ENCODE measurements around the gene CUBN. TPM values are rescaled to one million over a fixed set of nuclear protein-coding genes. Genes with fewer than 3 reads are reported as not detected.

Gene CUBN
- polyA plus RNA-seq, 4 donors: 100 to 272 (median 187) TPM

DNA sequence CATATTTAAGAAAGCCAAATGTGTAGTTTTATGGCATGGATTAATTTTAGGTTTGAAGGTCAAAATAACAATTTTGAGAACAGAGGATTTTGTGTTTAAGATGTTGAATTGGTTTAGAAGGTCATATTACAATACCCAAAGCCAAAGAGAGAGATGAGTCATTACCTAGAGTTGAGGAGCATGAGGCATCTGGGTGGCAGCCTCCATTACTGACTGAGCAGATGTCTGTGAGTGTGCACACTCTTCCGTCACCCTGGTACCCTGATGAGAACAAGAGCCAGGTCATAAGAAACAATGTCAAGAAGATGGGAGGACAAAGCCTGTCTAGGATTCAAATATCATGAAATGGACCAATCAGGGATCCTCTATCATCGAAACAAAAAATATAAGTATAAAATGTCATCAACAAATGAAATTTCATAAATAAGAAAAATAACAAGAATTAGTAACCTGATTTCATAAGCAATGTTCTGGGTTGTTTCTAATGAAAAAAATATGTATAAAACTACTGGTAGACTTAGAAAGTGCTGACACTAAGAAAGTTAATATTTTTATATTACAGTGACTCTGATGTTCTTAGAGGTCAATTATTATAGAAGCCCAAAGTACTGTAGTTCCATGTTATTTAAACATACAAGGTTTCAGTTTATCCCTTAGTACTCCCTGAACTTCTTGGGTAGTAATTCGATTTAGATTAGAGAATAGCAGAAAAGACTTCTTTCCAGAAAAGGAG is 20.0 kb downstream of the CUBN start:
- DNase-seq (ENCODE audit: low read depth in 4 of 4, low spot score in 2 of 4): no peak

DNA sequence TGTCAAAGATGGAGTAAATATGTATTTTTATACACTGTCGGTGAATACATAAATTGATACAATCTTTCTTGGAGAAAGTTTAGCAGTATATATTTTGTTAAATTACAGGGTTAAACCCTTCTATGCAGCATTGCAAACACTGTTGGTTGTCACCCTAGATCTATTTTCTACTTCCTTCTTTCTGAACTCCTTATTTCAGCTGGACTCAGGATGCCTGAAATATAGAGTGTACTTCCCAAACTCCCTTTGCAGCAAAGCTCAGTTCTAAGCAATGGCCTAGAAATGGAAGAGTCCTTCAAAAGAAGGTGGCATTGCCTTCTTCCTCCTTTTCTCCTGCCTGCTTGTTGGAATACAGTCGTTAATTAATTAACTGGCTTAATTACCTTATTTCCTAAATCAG is 20.6 kb downstream of the CUBN start:
- no peak for DNase-seq (ENCODE audit: low read depth in 4 of 4, low spot score in 2 of 4)

GRCh38 chr10:17106991-17107390 is 22.6 kb downstream of the CUBN start:
- DNase-seq (ENCODE audit: low read depth in 4 of 4, low spot score in 2 of 4): no peak

GRCh38 chr10:17101910-17102266 is 27.7 kb downstream of the CUBN start:
- DNase-seq (ENCODE audit: low read depth in 4 of 4, low spot score in 2 of 4): no peak

GRCh38 chr10:17101257-17101909 is 28.2 kb downstream of the CUBN start:
- no peak for DNase-seq (ENCODE audit: low read depth in 4 of 4, low spot score in 2 of 4)

DNA sequence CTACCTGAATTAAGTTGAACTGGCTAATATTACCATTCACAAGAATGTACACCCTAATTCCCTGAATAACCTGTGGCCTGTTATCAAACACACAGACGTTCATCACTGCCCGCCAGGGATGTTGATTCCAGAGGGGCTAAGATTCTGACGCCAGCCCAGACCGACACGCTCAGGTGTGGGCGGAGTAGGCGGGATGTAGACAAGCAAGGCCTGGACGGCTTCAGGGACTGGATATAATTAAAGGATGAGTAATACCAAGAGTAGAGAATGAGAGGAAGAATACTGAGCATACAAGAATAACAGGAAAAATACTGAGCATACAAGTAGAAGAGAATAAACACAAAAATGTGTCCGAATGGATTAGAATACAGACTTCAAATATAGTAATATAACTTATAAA is 29.0 kb downstream of the CUBN start:
- no peak for DNase-seq (ENCODE audit: low read depth in 4 of 4, low spot score in 2 of 4)

DNA sequence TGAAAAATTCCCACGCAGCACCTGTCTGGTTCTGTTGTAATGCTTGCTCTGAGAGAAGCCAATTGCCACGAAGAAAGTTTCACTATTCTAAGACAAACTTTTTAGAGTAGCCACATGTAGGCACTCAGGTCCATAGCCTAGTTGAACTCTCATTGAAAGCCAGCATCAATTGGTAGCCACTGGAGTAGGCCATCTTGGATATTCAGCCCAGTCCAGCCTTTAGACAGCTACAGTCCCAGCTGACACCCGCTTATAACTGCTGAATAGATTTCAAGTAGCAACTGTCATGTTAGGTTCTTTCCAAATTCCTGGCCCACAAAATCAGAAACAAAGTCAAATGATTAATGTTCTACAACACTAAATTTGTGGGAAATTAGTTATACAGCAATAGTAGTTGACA is 31.6 kb downstream of the CUBN start:
- DNase-seq (ENCODE audit: low read depth in 4 of 4, low spot score in 2 of 4): no peak

DNA sequence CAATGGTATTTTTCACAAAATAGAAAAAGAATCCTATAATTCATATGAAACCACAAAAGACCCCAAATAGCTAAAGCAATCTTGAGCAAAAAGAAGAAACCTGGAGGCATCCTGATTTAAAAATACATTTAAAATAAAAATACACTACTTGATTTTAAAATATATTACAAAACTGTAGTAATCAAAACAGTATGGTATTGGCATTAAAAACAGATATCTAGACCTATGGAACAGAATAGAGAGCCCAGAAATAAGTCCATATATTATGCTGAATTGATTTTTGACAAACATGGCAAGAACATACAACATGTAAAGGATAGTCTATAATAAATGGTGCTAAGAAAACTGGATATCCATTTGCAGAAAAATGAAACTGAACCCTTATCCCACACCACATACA is 34.8 kb downstream of the CUBN start:
- no peak for DNase-seq (ENCODE audit: low read depth in 4 of 4, low spot score in 2 of 4)

DNA sequence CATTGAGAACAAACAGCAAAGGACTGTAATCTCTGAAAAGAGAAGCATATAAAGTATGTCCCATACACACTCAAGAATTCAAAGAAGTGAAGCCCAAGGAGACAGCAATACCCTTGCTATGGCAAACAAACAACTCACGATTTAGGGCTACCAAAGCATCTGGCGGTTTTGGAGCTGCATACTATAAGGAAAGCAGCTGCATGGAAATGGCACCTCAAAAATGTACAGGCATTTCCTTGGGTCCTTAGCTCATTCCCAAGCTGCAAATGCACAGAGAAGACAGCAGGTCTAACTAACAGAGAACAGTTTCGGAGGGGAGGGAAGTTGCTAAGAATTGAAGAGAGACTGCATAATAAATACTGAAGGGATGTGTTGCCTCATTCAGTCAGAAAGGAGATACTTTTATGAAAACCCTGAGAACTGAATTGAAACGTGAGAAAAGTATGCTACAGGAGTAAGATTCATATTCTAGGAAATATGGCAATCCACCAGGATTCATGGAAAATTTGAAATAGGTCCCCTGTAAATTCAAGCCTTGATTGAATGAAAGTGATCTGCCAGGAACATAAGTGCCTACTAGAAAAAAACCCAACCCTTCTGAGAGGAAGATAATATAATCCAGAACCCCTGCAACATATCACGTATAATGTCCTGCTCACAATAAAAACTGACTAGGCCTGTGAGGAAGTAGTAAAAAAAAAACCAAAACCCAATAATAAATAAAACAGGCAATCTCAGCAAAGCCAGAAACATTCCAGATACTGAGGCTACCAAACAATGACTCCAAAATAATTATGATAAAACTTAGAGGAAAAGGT is 36.4 kb downstream of the CUBN start:
- DNase-seq (ENCODE audit: low read depth in 4 of 4, low spot score in 2 of 4): no peak

DNA sequence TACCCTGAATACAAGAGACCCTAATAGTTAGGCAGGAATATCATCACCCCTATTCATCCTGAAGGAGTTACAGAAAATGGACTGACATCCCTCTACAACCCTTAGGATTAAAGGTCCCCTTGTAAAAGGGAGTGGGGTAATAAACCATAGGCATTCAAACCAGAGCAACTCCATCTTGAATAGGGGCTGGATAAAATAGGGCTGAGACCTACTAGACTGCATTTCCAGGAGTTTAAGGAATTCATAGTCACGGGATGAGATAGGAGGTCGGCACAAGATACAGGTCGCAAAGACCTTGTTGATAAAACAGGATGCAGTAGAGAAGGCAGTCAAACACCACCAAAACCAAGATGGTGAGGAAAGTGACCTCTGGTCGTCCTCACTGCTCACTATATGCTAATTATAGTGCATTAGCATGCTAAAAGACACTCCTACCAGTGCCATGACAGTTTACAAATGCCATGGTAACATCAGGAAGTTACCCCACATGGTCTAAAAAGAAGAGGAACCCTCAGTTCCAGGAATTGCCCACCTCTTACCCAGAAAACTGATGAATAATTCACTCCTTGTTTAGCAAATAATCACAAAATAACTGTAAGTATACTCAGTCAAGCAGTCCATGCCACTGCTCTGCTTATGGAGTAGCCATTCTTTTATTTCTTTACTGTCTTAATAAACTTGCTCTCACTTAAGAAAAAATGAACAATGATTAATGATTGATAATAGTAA is 37.2 kb downstream of the CUBN start:
- DNase-seq (ENCODE audit: low read depth in 4 of 4, low spot score in 2 of 4): no peak

DNA sequence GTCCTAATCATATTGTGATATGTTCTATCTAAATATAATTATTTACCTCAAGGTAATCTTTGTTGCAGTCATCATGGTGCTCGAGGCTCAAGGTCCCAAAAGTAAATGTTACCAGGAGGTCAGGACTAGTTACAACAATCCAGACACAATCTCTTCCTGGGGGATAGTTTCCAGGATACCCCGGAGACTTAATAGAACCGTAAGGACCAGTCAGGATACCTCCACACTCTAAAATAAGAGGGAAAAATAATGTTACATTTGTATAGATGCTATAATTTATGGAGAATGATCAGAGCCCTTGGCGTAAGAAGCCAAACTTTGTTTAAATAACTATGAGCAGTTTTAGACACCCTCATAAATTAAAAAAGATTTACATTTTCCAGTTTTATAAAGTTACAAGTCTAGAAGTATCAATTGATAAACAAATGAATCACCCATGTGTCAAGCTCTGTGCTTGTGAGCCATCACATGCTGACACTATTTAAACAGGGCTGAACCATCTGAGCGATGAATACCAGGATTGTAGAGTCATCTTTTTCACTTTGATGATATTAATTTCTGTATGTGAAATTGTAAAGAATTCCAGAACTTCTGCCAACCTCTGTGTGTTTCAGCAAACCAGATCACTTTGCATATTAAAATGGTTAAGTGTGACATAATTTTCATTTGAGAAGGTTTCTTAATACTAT is 41.3 kb downstream of the CUBN start:
- no peak for DNase-seq (ENCODE audit: low read depth in 4 of 4, low spot score in 2 of 4)

DNA sequence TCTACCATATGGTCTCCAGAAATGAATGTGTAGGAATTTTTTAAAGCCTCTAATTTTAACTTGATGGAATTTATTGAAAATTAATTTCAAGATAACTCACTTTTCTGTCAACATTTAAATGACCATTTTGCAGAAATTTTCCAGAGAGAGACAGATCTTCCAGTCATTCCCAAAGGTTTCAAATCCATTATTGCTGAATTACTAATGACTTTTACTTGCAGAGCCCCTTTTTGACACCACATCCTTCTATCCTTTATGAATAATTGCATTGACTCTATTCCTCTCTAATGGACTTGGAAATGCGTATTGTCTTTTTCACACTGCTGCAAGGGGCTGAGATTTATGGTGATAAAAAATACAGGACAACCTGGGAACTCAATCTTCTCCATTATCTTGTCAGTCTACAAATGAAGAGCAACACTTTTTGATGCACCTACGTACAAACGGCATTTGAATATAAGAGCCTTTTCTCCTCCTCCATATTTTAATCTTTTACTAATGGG is 42.7 kb downstream of the CUBN start:
- DNase-seq (ENCODE audit: low read depth in 4 of 4, low spot score in 2 of 4): no peak

DNA sequence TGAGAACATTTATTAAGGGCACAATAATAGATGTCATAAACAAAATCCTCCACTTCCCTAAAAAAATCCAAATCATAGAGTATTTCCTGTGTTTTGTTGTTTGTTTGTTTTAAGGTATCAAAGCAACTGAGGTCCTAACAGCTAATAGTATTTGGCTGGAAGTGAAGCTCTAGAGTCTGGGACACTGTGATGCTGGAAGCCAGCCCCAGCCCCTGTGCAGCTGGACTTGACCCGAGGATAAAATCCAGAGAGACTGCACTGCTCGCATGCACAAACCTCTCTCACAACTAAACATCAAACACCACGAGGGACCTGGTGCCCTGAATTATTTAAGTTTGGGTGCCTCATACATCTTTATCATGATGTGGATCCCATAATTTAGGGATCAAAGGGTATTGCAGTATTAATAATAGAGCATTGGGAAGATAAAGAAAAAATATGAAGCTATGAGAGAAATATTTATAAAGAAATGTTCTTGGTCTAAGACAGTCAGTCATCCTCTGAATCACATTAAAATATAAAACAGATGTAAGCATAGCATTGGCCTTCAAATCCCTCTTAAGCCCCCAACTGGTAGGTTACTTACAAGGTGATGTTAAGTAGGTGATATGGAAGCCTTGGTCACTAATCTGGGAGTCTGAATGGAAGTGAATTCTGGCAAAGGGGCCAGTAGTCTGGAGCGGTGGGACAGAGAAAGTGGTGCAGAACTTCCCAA is 44.4 kb downstream of the CUBN start:
- DNase-seq (ENCODE audit: low read depth in 4 of 4, low spot score in 2 of 4): no peak

DNA sequence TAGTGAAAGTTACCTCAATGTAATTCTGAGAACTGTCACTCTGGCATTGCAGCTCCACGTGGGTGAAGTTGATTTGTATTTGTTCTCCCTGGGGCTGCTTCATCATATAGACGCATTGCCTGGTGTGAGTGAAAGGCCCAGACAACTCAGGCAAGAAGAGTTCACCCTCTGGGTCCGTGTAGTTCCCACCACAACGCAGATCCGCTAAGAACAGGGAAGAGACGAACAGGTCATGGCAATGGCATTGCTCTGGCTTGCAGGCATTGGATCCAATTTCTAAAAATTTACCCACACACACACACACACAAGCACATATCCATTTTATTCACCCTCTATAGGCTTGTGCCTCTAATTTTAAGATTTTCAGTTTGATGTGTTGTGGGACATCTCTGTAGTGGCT is 45.4 kb downstream of the CUBN start:
- no peak for DNase-seq (ENCODE audit: low read depth in 4 of 4, low spot score in 2 of 4)

DNA sequence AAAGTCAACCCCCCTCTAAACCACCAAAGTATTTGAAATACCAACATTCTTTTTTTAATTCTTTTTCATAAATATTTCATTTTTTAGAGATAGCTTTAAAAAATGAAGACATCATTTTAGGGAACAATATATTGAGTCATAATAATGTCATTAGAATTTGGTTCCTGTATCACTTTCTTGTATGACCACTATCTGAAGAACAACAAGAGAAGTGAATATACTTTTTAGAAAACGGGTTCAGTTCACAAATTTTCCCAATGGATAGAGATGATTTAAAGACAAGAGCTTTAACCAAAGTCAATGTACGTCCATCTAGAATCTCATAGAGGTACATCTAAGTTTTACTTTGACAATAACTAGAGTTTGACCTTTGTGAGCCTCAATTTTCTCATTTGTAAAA is 48.2 kb downstream of the CUBN start:
- DNase-seq (ENCODE audit: low read depth in 4 of 4, low spot score in 2 of 4): no peak

- DNase-seq (ENCODE audit: low read depth in 4 of 4, low spot score in 2 of 4): no peak
Observed at GRCh38 chr10:17077890-17078289, 51.7 kb downstream of the CUBN start.

DNA sequence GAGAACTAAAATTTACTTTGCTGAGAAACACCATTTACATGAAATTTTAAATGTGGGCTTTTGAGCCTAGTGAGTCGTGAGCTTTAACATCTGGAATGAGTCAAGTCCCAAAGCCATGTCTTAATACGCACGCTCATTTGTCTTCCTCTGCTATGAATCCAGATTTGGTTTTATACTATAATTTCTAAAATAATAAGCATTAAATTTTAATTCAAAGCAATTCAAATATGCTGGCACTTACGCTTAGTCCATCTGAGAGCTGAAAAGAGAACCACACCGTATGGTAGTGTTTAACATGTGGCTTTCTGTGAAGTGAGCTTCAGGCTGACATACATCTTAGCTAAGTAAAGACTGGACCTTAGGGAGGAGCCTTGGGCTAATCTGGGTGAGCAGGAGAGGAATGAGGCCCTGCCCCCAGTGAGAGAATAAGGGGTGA is 52.2 kb downstream of the CUBN start:
- DNase-seq (ENCODE audit: low read depth in 4 of 4, low spot score in 2 of 4): no peak

DNA sequence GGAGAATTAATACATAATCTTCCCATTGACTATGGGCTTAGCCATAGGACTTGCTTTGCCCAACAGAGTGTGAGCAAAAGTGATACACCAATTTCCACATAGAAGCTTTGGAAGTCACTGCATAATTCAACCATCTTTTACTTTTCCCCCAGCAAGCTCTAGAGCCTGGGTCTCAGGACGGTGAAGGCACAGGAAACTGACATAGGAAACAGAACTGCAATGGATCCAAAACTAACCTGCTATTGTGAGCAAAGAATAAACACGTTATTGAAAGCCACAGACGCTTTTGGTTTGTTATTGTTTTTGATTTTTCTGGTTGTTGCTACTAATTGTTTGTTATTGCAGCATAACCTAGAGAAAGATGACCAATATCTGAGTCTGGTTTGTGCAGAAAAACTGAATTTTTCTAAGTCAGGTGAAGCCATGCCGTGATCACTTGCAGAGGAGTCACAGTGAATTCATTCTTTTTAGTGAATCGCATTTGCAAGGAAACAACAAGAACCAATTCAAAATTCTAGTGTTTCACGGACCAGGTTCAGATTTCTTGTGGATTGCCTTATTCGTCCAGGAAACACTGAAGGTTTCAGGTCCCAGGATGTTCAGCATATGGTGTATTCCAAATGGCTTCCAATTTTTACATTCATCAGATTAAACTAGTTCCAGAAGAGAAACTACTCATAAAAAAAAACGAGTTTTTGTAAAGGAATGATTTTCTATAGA is 52.8 kb downstream of the CUBN start:
- no peak for DNase-seq (ENCODE audit: low read depth in 4 of 4, low spot score in 2 of 4)

Data from left renal cortex interstitium (tissue), 4 donors.